GM18858 (cell line): ENCODE data around the gene VIT.

Experiments used
- ATAC-seq: cut with Tn5 transposase; IDR thresholded peaks from one replicate; pipeline ENCODE4 v1.9.1; 2021; ENCODE audit not compliant: unreplicated experiment

Gene VIT

DNA sequence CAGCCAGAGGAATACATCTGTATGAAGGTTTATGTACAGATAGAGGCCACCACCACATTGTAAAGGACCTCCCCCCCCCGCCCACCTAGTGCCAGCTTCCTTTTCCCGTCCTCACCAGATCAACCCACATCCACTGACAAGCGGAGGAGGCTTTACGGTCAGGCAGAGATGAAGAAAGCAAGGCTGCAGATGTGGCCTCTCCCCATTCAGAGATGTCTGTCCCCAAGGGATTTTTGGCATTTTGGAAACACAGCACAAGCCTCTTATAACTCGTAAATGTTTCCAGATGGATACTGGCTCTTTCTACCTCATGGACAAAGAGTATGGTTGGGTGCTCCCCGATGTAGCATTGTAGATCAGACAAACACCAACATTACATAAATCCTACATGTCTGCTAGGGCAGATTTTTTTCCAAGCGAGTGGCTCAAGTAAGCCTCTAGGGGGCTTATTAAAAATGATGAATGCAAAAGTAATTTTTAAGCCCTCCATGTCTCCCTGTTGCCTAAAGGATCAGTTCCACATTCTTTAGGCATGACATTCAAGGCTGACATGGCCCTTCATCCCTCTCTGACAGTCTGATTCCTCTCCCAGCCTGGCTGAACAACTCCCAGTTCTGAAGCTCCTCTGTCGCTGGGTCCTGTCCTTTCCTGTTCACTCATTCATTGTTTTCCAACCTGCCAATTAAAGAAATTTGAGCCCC lies 11.7 kb downstream of the VIT start:
- ATAC-seq: no peak

DNA sequence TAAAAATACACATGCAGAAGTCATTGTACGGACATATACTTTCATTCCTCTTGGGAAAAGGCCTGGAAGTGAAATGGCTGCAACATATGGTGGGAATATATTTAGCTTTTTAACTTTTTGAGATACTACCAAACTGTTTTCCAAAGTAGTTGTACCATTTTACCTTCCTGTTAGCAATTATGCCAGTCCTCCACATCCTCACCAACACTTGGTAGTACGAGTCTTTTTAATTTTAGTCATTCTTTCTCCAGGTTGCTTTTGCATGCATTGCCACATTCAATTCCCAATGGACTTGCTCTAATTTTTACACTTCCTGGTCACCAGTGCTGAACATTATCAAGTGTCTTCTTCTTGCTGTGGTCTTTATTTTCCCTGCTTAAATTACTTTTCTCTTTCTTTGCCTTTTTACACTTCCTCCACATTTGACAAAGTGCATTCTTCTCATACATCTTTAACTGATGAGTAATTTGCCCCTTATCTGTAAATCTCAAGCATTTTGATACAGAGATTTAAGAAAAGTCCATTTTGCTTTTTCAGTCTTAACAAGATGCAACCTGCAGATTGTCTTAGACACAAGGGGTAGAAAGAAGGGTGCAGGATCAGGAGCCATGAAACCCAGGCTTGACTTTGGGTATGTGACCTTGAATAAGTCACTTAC lies 14.5 kb downstream of the VIT start:
- ATAC-seq: no peak

DNA sequence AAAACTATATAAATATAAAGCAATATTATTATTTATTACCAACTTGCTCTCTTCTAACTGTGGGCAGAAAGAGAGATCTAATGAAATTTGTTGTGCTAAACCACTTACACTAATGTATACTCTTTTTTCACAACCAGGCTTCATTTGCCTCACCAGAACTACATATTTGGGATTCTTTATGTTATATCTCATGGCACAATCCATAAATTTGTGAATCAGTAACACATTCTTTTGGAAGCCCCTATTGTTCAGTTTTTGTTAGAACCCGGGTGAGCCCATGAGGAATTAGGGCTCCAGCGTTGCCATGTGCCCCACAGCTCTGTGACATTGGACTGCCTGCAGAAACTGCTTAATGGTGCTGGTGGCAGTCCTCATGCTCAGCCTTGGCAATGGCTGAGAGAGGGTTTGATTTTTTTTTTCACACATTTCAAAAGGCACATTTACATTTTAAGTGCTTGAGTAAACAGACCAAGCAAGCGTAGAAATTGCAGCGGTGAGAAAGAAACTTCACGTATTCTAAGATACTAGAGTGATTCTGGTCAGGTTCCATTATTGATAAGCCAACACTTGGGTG lies 15.3 kb downstream of the VIT start:
- no peak for ATAC-seq

DNA sequence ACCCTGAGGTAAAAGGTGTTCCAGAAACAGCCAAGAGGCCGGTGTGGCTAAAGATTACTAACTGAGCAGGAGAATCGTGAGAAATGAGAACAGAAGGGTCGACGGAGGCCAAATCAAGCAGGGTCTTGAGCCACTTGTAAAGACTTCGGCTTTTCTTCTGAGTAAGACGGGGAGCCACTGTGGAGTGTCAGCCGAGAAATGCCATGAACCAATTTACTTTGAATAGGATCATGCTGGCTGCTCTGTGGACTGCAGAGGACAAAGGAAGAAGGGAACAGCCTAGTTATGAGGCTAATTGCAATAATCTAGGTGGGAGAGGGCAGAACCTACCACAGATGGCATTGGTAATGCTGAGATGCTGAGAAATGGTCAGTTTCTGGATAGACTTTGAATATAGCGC lies 16.8 kb downstream of the VIT start:
- ATAC-seq: no peak

DNA sequence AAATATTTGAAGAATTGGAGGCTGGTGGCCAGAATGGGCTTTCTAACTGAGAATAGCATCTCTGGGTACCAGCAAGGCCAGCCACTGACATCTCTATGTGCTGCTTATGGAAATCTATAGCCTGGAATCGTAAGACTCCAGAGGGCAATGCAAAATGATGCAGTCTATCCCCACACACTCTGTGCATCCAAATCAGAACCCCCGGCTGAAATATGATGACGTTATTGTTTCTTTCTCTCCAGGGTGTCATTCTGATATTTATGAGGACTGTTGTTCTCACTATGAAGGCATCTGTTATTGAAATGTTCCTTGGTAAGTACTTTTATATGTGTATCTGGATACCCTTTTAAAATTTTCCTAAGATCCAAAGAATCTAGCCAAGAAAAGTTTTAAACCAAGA lies 19.6 kb downstream of the VIT start:
- no peak for ATAC-seq

DNA sequence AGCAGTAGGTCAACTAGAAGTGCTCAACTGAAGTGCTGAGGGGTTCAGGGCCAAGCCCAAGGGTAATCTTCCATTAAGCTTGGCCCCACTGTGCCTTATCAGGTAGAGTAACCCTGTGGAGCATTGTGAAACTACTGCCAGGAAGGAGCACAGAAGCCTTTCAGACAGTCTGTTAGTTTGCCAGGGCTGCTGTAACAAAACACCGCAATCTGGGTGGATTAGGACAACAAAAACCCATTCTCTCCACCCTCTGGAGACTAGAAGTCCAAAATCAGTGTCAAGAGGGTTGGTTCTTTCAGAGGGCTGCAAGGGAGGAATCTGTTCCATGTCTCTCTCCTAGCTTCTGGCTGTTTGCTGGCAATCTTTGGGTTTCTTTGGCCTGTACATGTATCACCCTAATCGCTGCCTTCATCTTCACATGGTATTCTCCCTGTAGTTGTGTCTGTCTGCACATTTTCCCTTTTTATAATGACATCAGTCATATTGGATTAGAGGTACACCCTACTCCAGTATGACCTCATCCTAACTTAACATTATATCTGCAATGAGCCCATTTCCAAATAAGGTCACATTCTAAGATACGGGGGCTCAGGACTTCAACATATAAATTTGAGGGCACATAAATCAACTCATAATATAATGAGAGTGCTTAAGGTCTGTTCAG lies 21.2 kb downstream of the VIT start:
- ATAC-seq: no peak

DNA sequence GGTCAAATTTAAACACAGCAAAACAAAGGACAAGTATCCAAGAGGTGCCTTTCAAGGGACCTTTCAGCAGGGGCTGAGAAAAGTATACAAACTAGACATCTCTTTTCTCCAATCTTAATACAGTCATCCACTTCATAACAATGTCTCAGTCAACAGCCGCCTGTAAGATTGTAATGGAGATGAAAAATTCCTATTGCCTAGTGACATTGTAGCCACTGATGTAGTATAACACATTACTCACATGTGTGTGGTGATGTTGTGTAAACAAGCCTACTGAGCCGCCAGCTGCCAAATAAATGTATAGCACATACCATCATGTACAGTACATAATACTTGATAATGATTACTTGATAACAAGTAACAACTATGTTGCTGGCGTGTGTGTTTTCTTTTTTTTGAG lies 31.0 kb downstream of the VIT start:
- ATAC-seq: no peak

DNA sequence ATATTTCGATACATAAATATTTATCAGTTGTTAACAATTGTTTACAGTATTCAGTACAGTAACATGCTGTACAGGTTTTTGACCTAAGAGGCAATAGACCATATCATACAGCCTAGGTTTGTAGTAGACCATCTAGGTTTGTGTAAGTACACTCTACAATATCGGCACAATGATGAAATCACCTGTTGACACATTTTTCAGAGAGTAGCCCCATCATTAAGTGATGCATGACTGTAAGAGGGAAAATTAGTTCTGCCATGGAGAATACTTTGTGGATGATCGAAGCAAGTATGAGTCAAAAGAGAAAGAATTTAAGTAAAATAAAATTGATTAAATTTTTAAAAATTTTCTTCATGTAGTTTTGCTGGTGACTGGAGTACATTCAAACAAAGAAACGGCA lies 32.6 kb downstream of the VIT start:
- ATAC-seq: no peak

DNA sequence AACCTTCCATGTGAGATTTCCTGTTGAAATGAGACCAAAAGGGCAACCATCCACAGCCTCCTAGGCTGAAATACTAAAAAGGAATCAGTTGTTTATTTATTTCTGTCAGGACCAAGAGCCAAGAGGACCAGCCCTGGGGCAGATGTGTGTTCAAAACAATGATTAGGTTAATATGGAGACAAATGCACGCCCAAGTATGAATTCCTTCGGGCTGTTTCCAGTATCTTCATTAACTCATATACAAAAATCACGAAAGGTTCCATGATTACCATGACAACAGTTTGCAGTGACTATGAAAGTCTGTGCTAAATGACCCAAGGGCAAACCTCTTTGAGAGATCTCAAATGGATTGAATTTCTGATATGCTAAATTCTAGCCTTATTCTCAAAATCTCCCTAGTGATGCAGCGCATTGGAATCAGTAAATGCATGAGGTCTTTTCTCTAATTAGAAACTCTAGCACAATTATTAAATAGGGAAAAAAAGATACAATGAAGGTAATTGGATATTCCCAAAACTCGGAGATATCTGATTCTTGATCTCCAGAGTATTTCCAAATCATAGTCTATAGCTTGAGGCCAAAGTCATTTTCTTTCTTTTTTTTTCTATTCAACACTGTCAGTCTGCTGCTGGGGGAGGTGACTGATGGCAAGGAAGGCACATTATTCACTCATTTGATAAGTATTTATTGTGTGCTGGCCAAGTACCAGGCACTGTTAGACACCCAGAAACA lies 35.6 kb downstream of the VIT start:
- no peak for ATAC-seq

DNA sequence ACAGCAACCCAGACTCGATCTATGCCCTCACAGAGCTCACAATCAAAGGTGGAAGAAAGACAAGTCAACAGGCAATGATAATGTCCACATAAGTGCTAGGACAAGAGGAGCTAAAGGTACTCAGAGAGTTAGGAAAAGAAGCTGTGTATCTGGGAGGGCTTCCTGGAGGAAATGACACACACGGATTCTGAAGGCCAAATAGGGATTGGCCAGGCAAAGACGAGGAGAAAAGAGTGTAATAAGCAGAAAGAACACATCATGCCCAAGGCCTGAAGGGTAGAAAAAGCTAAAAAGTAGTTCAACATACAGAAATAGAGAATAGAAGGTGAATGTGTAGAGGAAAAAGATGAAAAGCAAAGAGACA lies 36.1 kb downstream of the VIT start:
- ATAC-seq: no peak

DNA sequence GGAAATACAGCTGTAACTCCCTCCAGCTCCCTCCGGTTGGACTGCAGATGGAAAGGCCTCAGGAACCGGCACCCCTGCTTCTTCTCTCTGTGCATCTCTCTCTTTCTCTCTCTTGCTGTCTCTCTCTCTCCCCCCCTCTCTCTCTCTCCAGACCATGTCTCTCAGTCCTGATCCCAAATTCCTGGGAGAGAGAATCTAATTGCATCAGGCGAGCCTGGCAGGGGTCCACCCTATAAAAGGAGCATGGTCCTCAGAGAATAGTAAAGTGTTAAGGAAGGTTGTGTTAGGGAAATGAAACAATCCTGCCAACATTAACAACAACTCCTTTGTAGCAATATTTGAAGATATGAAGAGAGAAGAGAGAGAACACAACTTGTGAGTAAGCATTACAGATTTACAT lies 36.7 kb downstream of the VIT start:
- ATAC-seq: no peak

DNA sequence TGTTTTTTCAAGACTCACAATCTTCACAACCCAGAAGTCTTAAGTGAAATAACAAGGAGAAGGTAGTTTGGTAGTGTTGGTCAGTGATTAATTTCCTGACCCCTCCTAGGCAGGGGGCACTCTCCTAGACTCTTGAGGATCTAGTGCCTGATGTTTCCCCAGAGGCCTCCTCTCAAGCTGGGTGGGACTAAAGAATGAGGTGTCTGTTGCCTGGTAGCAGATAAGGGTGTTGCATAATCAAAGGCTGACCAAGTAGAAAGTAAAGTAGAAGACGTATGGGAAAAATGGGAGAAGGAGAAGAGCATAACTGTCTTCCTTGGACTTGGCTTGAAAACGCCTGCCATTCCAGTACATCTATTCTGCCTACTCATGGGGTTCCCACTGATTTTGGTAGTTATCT lies 37.8 kb downstream of the VIT start:
- no peak for ATAC-seq

DNA sequence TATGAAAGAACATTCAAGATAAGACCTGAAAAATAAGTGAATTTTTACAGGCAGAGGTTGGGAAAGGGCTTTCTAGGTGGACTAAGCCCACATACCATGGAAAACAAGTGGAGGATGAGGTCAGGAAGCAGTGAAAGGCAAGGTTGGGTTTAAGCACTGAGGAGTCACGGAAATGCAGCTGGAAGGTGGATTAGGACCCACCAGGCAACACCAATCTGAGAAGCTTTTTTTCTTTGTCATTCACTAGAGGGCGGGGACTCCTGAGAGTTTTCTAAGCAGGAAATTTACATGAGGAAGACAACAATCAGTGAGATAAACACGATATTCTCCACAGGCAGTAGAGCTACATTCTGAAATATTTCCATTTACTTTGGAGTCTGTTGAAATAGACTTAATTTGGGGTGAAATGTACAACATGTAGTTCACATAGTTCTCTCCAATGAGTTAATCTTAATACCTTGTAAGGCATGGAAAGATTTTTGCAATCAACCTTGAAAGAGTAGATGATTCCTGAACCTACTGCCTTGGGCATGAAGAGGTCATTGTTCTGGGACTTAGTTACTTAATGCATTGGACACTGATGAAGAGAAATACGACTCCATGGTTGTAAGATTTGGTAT lies 40.7 kb downstream of the VIT start:
- ATAC-seq: no peak

DNA sequence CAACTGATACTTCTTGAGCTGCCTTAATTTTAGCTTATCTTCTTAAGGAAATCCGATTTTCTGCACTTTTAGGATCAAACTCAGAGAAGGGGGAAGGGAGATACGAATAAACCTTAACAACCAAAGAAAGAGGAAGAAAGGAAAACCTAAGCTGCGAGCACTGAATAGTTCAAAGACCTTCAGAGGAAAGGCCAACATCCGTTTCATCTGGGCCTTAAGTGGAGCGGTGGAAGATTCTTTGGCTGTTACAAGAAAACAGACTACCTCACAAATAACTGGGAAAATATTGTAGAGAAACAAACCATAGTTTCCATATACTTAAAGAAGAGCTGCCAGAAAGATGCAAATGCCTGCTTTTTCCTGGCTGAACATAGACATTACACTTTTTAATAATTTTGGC lies 43.6 kb downstream of the VIT start:
- ATAC-seq: no peak

DNA sequence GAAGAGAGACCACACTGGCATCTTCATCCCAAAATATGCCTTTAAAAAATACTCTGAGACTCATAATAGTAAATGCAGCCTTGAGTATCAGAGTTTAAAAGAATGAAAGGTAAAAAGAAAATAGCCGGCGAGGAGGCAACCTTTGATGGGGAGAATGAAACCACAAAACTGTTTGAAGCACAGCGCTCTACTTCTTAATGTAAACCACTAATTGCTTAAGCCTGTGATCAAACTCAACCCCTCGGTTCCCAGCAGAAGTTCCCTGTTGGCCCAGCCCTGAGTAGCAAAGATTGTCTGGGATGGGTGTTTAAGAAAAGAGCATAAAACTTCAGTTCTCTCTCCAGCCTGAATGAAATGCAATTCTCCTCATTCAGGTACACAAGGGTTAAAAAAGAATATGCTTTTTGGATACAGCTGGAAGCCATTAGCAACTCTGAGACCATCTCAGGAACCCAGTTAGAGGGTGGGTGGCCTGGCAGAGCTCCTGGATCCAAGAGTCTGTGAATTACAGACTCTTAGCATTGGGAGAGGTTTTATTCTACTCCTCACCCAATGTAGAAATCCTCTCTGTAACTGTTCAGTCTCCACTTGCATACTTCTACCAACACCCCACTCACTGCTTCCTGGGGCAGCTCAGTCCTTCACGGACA lies 44.8 kb downstream of the VIT start:
- ATAC-seq: no peak

DNA sequence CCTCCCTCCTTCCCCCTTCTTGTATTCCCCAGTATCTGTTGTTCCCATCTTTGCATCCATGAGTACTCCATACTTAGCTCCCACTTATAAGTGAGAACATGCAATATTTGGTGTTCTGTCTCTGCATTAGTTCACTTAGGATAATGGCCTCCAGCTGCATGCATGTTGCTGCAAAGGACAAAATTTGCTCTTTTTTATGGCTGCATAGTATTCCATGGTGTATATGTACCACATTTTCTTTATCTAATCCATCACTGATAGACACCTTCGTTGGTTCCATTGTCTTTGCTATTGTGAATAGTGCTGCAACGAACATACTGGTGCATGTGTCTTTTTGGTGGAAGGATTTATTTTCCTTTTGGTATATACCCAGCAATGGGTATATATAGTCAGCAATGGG lies 47.4 kb downstream of the VIT start:
- no peak for ATAC-seq

DNA sequence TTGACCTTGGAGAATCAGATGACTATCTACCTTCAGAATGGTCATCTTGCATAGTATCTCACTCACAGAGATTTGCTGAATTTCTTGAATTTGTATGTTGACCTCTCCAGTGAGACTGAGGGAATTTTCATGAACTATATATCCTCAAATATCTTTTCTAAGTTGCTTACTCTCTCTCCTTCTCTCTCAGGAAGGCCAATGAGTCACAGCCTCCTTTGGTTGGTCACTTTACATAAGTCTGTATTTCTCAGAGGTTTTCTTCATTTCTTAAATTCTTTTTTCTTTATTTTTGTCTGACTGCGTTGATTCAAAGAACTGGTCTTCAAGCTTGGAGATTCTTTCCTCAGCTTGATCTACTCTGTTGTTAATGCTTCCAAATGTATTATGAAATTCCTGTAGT lies 51.7 kb downstream of the VIT start:
- no peak for ATAC-seq

DNA sequence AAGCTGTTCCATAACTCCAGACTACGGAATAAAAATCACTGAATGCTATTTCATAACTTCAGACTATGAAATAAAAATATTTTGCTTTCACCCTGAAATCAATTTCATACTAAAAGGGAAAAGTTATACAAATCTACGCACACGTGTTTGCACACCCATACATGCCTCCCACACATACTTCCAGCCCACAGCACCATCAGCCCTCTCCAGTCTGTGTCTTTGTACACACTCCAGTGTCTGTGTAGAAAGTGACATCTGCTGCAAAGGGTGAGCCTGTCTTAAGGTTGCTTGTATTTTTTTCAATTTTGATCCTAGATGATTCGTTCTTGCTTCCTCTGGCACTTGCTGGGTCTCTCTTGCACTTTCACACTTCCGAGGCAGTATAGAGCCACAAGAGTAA lies 53.6 kb downstream of the VIT start:
- ATAC-seq: no peak

DNA sequence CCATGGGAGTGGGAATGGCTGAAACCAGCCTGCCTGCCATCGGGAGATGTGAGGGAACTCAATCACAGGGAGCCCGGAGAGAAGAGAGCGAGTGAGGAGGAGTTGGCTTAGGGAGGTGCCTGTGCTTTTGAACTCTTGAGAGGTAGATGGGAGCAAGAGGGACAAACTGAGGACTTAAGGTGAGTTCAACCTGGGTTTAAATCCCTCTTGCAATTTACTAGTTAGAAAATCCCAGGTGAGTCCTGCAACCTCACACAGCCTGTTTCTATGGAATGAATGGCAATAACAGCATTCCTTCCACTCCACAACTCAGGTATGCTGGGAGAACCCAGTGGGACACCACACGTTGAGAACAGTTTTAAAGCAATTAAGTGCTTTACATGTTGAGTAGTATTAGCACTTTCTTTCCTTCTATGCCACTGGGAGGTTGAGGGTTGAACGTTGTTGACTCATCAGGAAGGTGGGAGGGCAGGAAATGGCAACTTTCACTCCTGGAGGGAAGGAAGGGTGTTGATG lies 57.3 kb downstream of the VIT start:
- ATAC-seq: no peak

DNA sequence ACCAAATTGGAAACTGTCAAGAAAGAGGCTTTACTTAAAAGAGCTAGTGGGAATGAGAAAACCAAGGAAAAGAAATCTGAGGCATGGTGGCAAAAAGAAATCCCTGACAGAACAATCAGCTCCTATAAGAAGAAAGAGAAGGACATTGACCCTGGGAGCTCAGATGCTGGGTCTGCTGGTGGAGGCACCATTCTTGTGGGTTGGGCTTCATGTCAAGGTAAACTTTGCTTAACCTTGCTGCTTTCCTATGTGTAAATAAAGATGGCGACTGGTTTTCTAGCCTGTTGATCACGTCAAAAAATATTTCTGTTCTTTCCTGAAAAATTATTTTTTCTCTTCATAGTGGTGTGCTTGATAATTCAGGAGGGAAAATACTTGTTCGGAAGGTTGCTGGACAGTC lies 58.1 kb downstream of the VIT start:
- no peak for ATAC-seq
